HG03575 (cell line): ENCODE results near the gene SNED1.

Experiments used
- ATAC-seq: cut with Tn5 transposase; IDR thresholded peaks from one replicate; pipeline ENCODE4 v1.9.1; 2021; ENCODE audit not compliant: unreplicated experiment, insufficient number of reproducible peaks, low FRiP score; ENCODE audit errors: extremely low read depth

The SNED1 gene

GRCh38 chr2:241000831-241001321 lies 2.5 kb downstream of the SNED1 start:
- no peak for ATAC-seq

GRCh38 chr2:241001413-241002274 lies 3.2 kb downstream of the SNED1 start:
- no peak for ATAC-seq

GRCh38 chr2:241002275-241003046 lies 4.0 kb downstream of the SNED1 start:
- no peak for ATAC-seq

- ATAC-seq, result no peak
These were observed 4.6 kb downstream of the SNED1 start for GRCh38 chr2:241003047-241003360.

GRCh38 chr2:241003369-241003768 lies 5.0 kb downstream of the SNED1 start:
- ATAC-seq, result no peak

- ATAC-seq, result no peak
These were observed 5.6 kb downstream of the SNED1 start for GRCh38 chr2:241003830-241004564.

- ATAC-seq, result no peak
These were observed 7.2 kb downstream of the SNED1 start for GRCh38 chr2:241005569-241005968.

- ATAC-seq, result no peak
These were observed 8.0 kb downstream of the SNED1 start for GRCh38 chr2:241006412-241006811.

- ATAC-seq, result no peak
These were observed 8.7 kb downstream of the SNED1 start for GRCh38 chr2:241007111-241007510.

GRCh38 chr2:241007880-241008710 lies 9.7 kb downstream of the SNED1 start:
- no peak for ATAC-seq

GRCh38 chr2:241008711-241009121 lies 10.3 kb downstream of the SNED1 start:
- no peak for ATAC-seq

GRCh38 chr2:241009191-241009590 lies 10.8 kb downstream of the SNED1 start:
- no peak for ATAC-seq

GRCh38 chr2:241009601-241010530 lies 11.4 kb downstream of the SNED1 start:
- no peak for ATAC-seq

GRCh38 chr2:241010531-241011295 lies 12.3 kb downstream of the SNED1 start:
- ATAC-seq, result no peak

GRCh38 chr2:241011296-241011600 lies 12.8 kb downstream of the SNED1 start:
- ATAC-seq, result no peak

GRCh38 chr2:241011751-241012510 lies 13.5 kb downstream of the SNED1 start:
- ATAC-seq, result no peak

- no peak for ATAC-seq
These were observed 15.8 kb downstream of the SNED1 start for GRCh38 chr2:241014224-241014623.
